NB4 (cell line): ENCODE measurements around the gene SLC6A6.
"Not testable (repeated sequence)": the region's sequence is repeated elsewhere in the genome, so short reads cannot be mapped to it uniquely, and the experiment has no call there.

Source experiments
- DNase-seq: peaks from one replicate; pipeline ENCODE4 v3.0.0; 2010; ENCODE audit warnings: low read depth
- H3K4me3 ChIP-seq: one replicate; pipeline ENCODE4 v1.5.1; 2011; ENCODE audit warnings: mild to moderate bottlenecking, low read depth, low read length, moderate library complexity
- CTCF ChIP-seq: IDR thresholded peaks from one replicate; pipeline ENCODE4 v1.5.1; 2012; ENCODE audit warnings: low read depth, low read length
- MAX ChIP-seq: IDR thresholded peaks from 2 replicates; pipeline ENCODE4 v1.6.1; 2011; ENCODE audit warnings: low read depth, low read length
- MYC ChIP-seq: IDR thresholded peaks from 2 replicates; pipeline ENCODE4 v1.6.1; 2011; ENCODE audit warnings: low read depth, low read length
- POLR2A ChIP-seq: IDR thresholded peaks from 2 replicates; pipeline ENCODE4 v1.6.1; 2011; ENCODE audit warnings: mild to moderate bottlenecking; ENCODE audit not compliant: insufficient read length; ENCODE audit errors: extremely low read depth

The SLC6A6 gene

GRCh38 chr3:14513566-14514322 lies 111.3 kb downstream of the SLC6A6 start:
- DNase-seq = no peak
- TF ChIP-seq MAX (no peak), CTCF (no peak), POLR2A (no peak), MYC (no peak)
- H3K4me3 ChIP-seq = no peak overlapping the region

- TF ChIP-seq POLR2A = no peak
- no peak for TF ChIP-seq MAX
- no peak for TF ChIP-seq MYC
- no peak for TF ChIP-seq CTCF
- DNase-seq = no peak
- no peak overlapping the region for H3K4me3 ChIP-seq
These were observed 111.9 kb downstream of the SLC6A6 start for GRCh38 chr3:14514323-14514720.

- not testable (repeated sequence) for H3K4me3 ChIP-seq, DNase-seq
These were observed 113.1 kb downstream of the SLC6A6 start for GRCh38 chr3:14515526-14515925.

GRCh38 chr3:14516738-14517345 lies 114.4 kb downstream of the SLC6A6 start:
- TF ChIP-seq MYC (no peak), MAX (no peak)

GRCh38 chr3:14517601-14518431 lies 115.4 kb downstream of the SLC6A6 start:
- TF ChIP-seq CTCF = no peak
- TF ChIP-seq MYC = no peak
- TF ChIP-seq POLR2A = no peak
- TF ChIP-seq MAX = no peak
- no peak for DNase-seq
- H3K4me3 ChIP-seq = no peak overlapping the region

More at GRCh38 chr3:14516738-14517345, 114.4 kb downstream of the SLC6A6 start:
- no peak overlapping the region for H3K4me3 ChIP-seq
- DNase-seq = no peak

GRCh38 chr3:14518432-14518802 lies 116.0 kb downstream of the SLC6A6 start:
- no peak for TF ChIP-seq MYC
- TF ChIP-seq POLR2A = no peak
- no peak for TF ChIP-seq CTCF
- H3K4me3 ChIP-seq = no peak overlapping the region
- no peak for DNase-seq

GRCh38 chr3:14518893-14519292 lies 116.5 kb downstream of the SLC6A6 start:
- no peak for DNase-seq
- no peak for TF ChIP-seq POLR2A
- TF ChIP-seq CTCF = no peak
- no peak for TF ChIP-seq MAX
- no peak for TF ChIP-seq MYC

More at GRCh38 chr3:14518893-14519292, 116.5 kb downstream of the SLC6A6 start:
- no peak overlapping the region for H3K4me3 ChIP-seq
